KOPT-K1 (cell line): ENCODE results near the gene YIPF3.
"Not testable (repeated sequence)": the region's sequence is repeated elsewhere in the genome, so short reads cannot be mapped to it uniquely, and the experiment has no call there.

Experiments used
- H3K27ac ChIP-seq: fragments of 200-600 bp; sonication (generic); 2 replicates; pipeline ENCODE4 v1.5.1; 2016; ENCODE audit warnings: antibody characterized with exemption, mild to moderate bottlenecking, low read depth, low read length; ENCODE audit not compliant: poor library complexity, severe bottlenecking
- H3K36me3 ChIP-seq: fragments of 200-600 bp; sonication (generic); 2 replicates; pipeline ENCODE4 v1.5.1; 2017; ENCODE audit warnings: antibody characterized with exemption, mild to moderate bottlenecking, low read length, moderate library complexity; ENCODE audit not compliant: insufficient read depth
- H3K9me3 ChIP-seq: fragments of 200-600 bp; sonication (generic); 2 replicates; pipeline ENCODE4 v1.5.1; 2017; ENCODE audit warnings: antibody characterized with exemption, low read length, mild to moderate bottlenecking; ENCODE audit not compliant: insufficient read depth, poor library complexity, severe bottlenecking

Gene YIPF3

DNA sequence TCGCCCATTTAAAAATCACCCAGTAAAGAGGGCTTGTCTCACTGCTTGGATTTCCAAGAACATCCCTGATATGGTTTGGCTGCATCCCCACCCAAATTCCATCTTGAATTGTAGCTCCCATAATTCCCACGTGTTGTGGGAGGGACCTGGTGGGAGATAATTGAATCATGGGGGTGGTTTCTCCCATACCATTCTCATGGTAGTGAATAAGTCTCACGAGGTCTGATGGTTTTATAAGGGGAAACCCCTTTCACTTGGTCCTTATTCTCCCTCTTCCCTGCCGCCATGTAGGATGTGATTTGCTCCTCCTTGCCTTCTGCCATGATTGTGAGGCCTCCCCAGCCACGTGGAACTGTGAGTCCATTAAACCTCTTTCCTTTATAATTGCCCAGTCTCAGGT lies 49.5 kb downstream of the YIPF3 start:
- not testable (repeated sequence) for H3K9me3 ChIP-seq, H3K27ac ChIP-seq, H3K36me3 ChIP-seq

DNA sequence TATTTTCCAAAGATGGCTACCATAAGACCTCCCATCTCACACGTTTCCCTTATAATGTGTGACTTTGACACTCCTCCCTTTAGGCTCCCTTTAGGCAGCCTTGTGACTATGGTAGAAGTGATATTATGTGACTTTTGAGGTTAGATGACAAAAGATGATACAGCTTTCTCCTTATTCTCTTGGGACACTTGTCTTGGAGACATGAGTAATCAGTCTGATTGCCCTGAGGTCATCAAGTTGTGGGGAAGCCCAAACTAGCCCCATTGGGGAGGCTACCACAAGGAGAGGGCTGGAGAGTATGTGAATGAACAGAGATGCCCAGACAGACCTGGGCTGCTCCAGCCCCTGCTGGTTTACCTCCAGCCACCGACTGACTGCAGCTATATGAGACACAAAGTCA lies 50.8 kb downstream of the YIPF3 start:
- no peaks in the 10 kb centered on the region for H3K36me3 ChIP-seq

DNA sequence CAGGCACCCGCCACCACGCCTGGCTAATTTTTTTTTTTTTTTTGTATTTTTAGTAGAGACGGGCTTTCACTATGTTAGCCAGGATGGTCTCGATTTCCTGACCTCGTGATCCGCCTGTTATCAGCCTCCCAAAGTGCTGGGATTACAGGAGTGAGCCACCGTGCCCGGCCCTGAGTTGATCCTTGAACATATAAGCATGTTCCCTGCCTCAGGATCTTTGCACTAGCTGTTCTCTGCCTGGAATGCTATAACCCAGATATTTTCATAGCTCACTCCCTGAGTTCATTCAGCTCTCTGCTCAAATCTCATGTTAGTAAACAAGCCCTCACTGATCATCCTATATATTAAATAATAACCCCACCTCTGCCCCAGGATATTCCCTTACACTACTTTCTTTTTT lies 52.4 kb downstream of the YIPF3 start:
- no peak overlapping the region for H3K27ac ChIP-seq
- no peaks in the 10 kb centered on the region for H3K36me3 ChIP-seq

More for the DNA sequence above, 50.8 kb downstream of the YIPF3 start:
- Histone ChIP-seq H3K27ac (no peak overlapping the region), H3K9me3 (no peaks in the 10 kb centered on the region)

DNA sequence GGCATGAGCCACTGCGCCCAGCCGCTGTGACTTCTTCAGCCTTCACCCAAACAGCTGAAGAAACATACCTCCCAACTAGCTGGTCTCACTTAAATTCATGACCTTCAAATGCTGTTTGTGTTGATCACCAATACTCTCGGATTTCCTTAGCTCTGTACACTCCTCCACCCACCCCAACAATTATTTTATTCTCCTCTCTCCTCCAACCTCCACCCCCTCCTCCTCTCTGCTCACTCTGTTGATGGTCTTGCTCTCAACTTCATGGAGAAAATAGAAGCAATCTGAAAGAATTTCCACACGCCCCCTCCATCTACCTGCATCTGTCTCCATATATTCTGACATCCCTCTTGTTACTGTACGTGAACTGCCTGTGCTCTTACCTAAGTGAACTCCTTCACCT lies 54.8 kb downstream of the YIPF3 start:
- Histone ChIP-seq H3K36me3 (no peaks in the 10 kb centered on the region), H3K27ac (no peak overlapping the region), H3K9me3 (no peaks in the 10 kb centered on the region)

More for the DNA sequence above, 52.4 kb downstream of the YIPF3 start:
- no peaks in the 10 kb centered on the region for H3K9me3 ChIP-seq
